ENCODE measurements around the gene SHISA9. TPM values are rescaled to one million over a fixed set of nuclear protein-coding genes. Genes with fewer than 3 reads are reported as not detected.

Gene SHISA9
- total RNA-seq, 3 donors from 2014 or later = 0.87 to 7.3 (median 3.0) TPM

DNA sequence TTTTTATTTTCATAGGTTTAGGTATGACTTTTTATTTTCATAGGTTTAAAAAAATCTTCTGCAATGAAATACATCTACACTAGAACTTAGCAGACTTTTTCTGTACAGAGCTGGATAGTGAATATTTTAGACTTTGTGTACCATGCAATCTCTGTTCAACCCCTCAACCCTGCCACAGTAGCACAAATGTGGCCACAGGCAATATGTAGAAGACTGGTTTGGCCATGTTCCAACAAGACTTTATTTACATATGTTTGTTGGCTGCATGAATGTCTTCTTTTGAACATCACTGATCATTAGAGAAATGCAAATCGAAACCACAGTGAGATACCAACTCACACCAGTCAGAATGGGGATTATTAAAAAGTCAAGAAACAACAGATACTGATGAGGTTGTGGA, 229.2 kb downstream of the SHISA9 start:
- no peaks in the 10 kb centered on the region for H3K4me1 ChIP-seq (ENCODE audit: low read depth)
- no peak overlapping the region for H3K4me3 ChIP-seq
- DNase-seq (no peak), ATAC-seq (no peak)
- TF ChIP-seq, protein P1, sequence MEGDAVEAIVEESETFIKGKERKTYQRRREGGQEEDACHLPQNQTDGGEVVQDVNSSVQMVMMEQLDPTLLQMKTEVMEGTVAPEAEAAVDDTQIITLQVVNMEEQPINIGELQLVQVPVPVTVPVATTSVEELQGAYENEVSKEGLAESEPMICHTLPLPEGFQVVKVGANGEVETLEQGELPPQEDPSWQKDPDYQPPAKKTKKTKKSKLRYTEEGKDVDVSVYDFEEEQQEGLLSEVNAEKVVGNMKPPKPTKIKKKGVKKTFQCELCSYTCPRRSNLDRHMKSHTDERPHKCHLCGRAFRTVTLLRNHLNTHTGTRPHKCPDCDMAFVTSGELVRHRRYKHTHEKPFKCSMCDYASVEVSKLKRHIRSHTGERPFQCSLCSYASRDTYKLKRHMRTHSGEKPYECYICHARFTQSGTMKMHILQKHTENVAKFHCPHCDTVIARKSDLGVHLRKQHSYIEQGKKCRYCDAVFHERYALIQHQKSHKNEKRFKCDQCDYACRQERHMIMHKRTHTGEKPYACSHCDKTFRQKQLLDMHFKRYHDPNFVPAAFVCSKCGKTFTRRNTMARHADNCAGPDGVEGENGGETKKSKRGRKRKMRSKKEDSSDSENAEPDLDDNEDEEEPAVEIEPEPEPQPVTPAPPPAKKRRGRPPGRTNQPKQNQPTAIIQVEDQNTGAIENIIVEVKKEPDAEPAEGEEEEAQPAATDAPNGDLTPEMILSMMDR (IDR thresholded peaks at IDR 0.05) = no peak
- H3K36me3 ChIP-seq (ENCODE audit: low read depth) = no peaks in the 10 kb centered on the region
- intact Hi-C loops (cut with DNase I, micrococcal nuclease) = no loop called here
- peaks cover under 1% of the 10 kb centered on the region for H3K9me3 ChIP-seq

DNA sequence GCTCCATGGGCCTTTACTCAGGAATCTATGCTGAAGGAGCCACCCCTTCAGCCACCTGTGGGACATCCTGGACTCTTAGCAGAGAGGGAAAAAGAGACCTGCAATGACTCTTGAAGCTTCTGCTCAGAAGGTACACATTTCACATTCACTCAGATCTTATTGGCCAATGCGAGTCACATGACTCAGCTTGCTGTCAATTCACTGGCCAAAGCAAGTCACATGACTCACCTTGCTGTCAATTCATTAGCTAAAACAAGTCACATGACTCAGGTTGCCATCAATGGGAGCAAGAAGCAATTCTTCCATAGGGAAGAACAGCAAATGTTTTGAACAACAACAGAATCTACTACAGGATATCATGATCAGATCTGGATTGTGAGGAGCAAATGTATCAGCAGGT, 233.4 kb downstream of the SHISA9 start:
- no peak overlapping the region for H3K4me3 ChIP-seq
- TF ChIP-seq, protein P1 (IDR thresholded peaks at IDR 0.05) = no peak
- no peak for DNase-seq
- no peaks in the 10 kb centered on the region for H3K36me3 ChIP-seq (ENCODE audit: low read depth)
- no peaks in the 10 kb centered on the region for H3K4me1 ChIP-seq (ENCODE audit: low read depth)
- H3K9me3 ChIP-seq = peaks cover 3% of the 10 kb centered on the region
- intact Hi-C loops (cut with DNase I, micrococcal nuclease) = no loop called here
- ATAC-seq = no peak

DNA sequence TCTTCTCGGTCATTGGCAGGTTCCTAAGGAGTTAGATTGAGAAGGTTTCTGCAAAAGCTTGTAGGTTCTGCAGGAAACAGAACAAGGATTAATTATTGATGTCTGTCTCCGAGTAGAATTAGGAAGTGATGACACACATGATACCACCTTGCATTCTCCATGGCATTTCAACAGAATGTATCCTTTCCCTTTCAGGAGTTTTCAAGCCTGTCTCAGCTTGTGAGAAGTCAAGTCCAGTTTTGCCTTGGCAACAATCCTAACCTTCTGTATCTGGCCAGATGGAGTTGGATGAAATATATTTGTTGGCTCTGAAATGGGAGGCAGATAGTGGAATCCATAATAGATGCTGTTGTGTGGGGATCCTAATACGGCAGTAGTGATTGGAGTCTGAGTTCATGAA, 235.5 kb downstream of the SHISA9 start:
- no peak for ATAC-seq
- peaks cover 3% of the 10 kb centered on the region for H3K9me3 ChIP-seq
- no peak for DNase-seq
- H3K4me3 ChIP-seq = no peak overlapping the region
- intact Hi-C loops (cut with DNase I, micrococcal nuclease) = no loop called here
- H3K4me1 ChIP-seq (ENCODE audit: low read depth) = no peaks in the 10 kb centered on the region
- no peaks in the 10 kb centered on the region for H3K36me3 ChIP-seq (ENCODE audit: low read depth)
- TF ChIP-seq, protein P1 (IDR thresholded peaks at IDR 0.05) = no peak

DNA sequence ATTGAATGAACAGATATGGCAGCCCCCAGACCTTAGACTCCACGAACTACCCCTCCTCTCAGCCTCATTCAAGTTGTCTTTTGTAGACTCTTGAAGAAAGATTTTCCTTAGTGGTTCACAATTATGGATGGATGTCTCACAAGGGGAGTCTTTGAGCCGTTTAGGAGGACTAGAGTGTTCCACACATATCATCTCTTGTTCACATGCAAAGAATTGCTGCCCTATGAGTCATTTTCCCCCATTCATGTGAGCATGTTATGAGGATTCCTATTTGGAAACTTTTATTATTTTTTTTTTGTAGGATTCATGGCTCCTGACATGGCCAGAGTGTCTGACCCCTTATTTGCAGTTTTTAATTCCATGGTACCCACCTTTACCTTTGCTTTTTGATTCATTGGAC, 237.1 kb downstream of the SHISA9 start:
- TF ChIP-seq, protein P1 (IDR thresholded peaks at IDR 0.05) = no peak
- ATAC-seq (no peak), DNase-seq (no peak)
- Histone ChIP-seq H3K4me3 (no peak overlapping the region), H3K4me1 (ENCODE audit: low read depth) (no peaks in the 10 kb centered on the region), H3K9me3 (peaks cover 6% of the 10 kb centered on the region), H3K36me3 (ENCODE audit: low read depth) (no peaks in the 10 kb centered on the region)
- intact Hi-C loops (cut with DNase I, micrococcal nuclease) = no loop called here

DNA sequence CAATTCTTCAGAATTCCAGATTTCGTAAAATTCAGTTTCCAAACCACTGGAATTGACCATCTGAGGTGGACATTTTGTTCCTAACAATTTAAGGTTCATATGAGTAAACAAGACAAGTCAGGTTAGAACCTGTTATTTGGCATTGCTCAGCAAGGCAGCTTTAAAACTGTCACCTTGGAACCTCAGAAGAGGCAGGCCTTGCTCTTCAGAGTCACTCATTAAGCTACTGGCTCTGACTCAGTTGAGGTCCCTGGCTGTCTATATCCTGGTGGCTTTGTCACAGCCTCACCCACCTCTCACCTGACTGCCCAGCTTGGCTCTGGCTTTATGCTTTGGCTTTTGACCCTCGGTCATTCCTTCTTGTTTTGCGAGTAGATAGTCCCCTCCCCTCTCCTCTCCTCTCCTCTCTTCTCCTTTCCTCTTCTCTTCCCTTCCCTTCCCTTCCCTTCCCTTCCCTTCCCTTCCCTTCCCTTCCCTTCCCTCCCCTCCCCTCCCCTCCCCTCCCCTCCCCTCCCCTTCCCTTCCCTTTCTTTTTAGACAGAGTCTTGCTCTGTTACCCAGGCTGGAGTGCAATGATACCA, 238.4 kb downstream of the SHISA9 start:
- no peak overlapping the region for H3K4me3 ChIP-seq
- intact Hi-C loops (cut with DNase I, micrococcal nuclease) = no loop called here
- TF ChIP-seq, protein P1 (IDR thresholded peaks at IDR 0.05) = no peak
- H3K4me1 ChIP-seq (ENCODE audit: low read depth) = no peaks in the 10 kb centered on the region
- ATAC-seq (no peak), DNase-seq (no peak)
- H3K36me3 ChIP-seq (ENCODE audit: low read depth) = no peaks in the 10 kb centered on the region
- H3K9me3 ChIP-seq = peaks cover 6% of the 10 kb centered on the region

DNA sequence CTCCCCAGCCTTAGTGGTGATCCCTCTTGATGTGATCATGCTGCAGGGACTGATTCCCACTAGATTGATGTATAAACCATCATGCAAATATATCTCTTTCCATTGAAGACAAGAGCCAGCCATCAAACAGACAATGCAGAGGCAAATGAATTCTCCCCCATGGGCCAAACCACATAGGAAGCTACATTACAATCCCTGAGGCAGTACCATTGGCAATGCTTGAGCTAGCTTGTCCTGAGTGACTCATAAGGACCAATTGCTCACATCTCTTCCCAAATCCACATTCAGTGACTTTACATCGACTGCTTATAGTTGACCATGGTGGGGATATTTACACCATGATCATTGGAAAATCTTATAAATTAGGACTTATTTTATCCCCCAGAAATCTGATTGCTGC, 242.2 kb downstream of the SHISA9 start:
- TF ChIP-seq, protein P1 (IDR thresholded peaks at IDR 0.05) = no peak
- ATAC-seq (no peak), DNase-seq (no peak)
- intact Hi-C loops (cut with DNase I, micrococcal nuclease) = no loop called here
- peaks cover 8% of the 10 kb centered on the region for H3K9me3 ChIP-seq
- H3K36me3 ChIP-seq (ENCODE audit: low read depth) = no peaks in the 10 kb centered on the region
- no peaks in the 10 kb centered on the region for H3K4me1 ChIP-seq (ENCODE audit: low read depth)
- no peak overlapping the region for H3K4me3 ChIP-seq
